GM19035 (cell line): ENCODE results near the gene NPAS3.

ENCODE experiments used
- ATAC-seq: cut with Tn5 transposase; IDR thresholded peaks from one replicate; pipeline ENCODE4 v1.9.1; 2021; ENCODE audit not compliant: unreplicated experiment

NPAS3 gene

DNA sequence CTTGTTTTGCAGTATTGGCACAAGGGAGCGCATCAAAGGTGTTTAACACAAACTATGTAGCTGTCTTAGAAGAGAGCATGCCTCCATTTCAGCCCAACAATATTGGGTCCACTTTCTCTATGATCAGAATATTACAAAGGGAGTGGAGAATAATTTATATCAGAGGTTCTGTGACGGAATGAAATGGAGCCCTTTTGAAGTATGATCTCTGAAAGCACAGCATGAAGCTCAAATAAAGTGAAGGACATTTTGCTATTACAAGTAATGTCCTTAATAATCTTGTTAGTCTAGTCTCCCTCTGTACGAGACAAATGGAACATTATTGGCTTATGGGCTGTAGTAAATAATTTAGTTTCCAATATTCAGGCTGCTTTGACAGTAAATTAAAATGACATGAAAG, 302.7 kb downstream of the NPAS3 start:
- ATAC-seq, result no peak

DNA sequence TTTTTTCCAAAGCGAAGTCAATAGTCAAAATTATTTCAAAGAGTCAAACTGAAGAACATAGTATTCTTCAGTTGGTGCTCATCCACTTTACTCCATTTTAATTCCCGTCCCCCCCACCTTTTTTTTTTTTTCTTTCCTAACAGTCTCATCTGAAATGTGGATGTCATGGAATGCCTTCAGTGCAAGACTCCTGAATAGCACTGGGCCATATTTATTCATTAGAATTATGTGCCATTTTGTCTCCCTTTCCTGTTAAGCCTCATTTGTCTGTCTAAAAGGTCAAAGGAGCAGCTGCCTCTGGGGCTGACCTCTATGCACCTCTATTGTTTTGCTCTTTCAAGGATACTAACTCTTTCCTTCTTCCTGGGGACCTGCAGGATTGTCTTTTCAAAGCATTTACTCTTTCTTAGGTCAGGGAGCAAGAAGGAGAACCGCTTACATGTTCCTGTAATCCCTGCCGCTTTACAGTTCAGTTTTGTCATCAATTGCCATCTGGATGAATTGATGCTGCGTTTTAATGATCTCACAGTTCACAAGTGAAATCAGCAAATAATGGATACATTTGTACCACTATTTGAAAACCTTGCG, 310.6 kb downstream of the NPAS3 start:
- no peak for ATAC-seq

- ATAC-seq, result no peak
Observed at GRCh38 chr14:33250963-33251362, 312.3 kb downstream of the NPAS3 start.

DNA sequence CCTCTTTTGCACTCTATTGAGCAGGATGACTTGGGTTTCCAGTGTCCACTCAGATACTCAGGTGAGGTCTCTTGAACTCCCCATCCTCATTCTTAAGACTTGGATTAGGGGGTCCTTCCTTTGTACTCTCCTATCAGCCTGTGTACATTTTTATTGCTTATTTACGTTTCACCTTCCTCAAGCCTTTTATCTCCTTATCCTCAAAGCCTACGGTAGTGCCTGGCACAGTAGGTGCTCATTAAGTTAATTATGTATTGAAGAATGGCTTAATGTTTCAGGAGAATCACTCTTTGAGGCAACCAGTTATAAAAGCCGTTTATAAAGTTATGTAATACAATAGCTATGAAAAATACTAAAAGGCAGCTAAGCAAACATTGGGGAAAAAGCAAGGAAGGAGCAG, 315.7 kb downstream of the NPAS3 start:
- ATAC-seq, result no peak

GRCh38 chr14:33254861-33255395, 316.2 kb downstream of the NPAS3 start:
- no peak for ATAC-seq

DNA sequence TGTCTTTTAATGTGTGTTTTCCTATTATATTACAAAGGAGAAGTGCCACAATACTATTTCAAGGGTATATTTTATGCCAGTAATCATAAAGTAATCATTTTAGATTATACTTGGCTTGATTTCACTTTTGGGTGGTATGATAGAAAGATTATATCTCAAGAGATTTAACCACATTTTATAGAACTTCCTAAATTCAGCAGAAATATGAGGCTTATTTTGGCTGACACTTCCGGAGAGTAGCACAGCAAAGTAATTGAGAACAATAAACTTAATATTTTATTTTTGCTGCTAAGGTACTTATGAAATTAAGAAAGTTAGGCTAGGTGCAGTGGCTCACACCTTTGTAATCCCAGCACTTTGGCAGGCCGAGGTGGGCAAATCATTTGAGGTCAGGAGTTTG, 319.1 kb downstream of the NPAS3 start:
- ATAC-seq, result no peak

- no peak for ATAC-seq
Observed at GRCh38 chr14:33259764-33260163, 321.1 kb downstream of the NPAS3 start.

DNA sequence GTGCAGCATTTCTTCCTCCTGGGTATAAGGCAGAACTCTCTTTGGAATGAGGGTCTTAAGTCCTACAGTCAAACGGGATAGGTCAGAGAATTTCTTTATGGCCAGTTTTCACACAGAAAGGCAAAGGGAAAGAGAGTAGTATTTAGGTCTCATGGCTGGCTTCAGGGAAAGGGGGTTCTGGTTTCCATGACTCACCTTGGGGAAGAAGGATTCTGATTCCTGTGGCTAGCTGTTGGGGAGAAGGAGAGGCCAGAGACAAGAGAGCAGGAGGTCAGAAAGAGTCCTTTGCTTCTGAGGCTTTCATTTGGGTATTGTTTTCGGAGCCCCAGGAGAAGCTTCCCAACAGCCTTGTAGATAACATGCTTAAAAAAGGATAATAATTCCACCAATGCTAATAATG, 332.5 kb downstream of the NPAS3 start:
- no peak for ATAC-seq

DNA sequence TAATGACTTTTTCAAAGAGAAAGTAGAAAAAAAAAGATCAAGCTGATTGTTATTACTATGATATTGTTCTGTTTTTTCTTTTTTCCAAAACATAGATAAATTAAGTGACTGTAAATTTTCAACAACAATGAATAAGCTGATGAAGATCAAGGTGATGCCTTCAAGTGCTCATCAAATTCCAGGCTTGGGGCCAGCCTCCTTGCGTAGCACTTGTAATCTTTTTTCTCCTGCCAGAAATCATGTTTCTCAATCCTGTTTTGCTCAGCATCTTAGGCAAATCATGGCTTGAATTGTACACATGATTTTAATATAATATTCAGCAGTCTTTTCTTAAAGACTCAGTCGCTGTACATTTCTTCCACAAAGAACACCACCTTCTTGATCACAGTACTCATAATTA, 333.2 kb downstream of the NPAS3 start:
- ATAC-seq, result no peak

DNA sequence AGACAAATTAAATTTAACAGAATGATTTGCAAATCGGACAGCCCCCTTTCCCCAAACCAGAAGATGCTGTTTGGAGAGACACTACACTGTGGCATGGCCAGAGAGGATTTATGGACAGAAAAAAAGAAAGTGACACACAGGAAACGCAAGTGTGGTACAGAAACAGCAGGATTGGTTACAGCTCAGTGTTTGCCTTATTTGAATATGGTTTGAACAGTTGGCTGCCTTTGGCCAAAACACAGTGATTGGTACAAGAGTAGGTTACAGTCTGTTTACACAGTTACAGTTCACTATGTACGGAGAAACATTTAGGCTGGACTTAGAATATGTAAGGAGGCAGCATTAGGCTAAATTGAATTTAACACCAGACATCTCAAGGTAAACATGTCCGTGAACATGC, 335.3 kb downstream of the NPAS3 start:
- ATAC-seq, result no peak

GRCh38 chr14:33275879-33276278, 337.2 kb downstream of the NPAS3 start:
- ATAC-seq, result no peak

GRCh38 chr14:33279865-33280264, 341.2 kb downstream of the NPAS3 start:
- ATAC-seq, result no peak

DNA sequence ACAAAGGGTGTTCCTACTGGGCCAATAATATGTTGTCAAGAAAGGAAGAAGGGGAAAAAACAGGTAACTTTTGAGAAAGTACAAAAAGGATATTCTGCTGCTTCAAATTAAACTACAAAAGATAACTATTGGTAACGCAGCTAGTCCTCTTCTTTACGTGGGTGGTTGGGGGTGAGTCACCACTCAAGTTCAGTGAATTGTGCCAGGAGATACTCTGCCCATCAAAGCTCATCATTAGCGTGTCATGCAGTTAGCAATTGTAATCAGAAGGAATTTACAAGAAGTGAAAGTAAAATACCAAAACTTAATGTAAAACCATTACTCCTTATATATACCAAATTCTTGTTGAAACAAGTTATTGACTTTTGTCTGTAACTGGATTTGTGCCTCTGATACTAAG, 342.0 kb downstream of the NPAS3 start:
- no peak for ATAC-seq

DNA sequence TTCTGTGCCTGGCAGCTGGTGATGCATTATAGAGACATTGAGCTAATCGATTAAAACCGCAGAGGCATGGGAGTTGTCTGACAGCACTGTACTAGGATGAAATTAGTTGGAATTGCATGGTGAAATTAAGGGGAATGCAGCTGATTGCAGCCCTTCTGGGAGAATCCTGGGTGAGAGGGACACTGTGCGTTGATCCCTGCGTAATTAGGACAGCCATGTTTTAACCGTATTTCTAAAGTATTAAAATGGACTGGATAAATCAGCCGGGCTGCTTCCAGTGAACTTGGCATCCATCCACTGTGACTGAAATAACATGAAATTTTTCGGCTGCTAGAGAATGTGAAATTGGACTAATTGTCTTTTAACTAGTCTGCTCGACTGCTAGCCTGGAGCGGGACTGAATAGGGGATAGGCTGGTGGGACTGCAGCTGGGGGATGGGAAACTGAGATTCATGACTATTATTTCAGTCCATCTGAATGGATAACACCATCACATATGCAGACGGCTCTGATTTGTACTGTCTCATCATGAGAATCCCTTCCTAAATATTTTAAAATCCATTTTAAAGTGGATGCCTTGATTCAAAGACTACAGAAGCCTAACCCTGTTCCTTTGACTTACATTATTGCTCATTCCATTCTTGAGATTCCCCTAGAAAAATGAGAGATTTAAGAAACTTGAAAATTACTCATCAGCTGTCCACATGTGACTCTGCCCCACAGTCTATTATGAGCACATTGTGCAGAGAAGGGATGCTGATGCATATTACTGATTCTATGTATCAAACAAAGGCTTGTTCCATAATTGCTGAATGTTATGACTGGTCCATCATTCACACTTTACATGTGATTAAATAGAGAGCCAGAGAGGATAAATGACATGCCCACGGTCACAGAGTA, 343.9 kb downstream of the NPAS3 start:
- no peak for ATAC-seq

DNA sequence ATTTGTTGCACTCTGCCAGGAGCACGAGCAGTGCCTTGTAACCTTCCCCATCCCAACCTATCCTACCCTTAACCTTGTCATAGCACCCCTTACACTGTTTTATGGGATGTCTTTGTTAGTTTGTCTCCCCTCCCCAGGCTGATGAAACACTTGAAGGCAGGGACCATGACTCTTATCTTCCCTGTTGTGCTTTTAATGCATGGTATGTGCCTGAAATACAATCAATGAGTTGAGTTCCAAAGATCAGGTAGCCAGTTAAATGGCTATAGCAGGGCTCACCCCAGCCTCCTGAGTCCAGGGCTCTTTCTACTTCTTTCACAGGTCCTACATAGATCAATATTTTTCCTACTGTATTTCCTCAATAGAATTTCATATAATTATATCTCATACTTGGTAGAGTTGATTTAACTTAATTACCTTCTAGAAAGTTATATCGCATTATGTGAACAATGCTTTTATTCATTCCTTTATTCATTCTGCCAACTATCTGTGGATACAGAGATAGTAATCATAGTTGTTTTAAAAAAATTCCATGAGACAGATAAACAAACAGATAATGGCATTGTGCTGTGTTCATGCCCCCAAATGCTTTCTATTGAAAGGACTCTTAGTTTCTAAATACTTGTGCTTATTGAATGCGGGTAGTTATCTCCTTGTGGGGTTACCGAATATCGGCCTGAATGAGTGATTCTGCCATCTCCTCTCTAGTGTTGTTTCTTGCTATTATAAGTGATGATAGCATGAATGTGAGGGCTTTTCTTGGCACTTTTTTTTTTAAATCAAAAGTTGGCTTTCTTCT, 347.4 kb downstream of the NPAS3 start:
- no peak for ATAC-seq

DNA sequence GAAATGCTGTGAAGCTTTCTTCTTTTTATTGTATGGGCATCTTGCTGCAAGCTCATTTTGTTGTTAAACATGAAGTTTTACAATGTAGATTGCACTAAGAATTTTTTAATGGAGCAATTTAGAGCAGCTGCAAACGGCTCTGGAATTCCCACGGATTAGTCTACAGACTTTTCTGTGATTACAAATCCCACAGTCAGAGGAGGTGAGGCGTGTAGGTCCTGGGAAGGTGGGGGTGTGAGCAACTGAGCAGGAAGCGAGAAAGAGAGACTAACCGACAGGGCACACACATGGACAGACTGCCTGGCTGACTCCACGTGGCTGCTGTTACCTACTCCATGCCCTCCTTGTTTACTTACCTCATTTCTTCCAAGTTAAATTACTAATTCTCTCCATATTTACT, 348.5 kb downstream of the NPAS3 start:
- no peak for ATAC-seq

GRCh38 chr14:33290641-33291040, 352.0 kb downstream of the NPAS3 start:
- ATAC-seq, result no peak

DNA sequence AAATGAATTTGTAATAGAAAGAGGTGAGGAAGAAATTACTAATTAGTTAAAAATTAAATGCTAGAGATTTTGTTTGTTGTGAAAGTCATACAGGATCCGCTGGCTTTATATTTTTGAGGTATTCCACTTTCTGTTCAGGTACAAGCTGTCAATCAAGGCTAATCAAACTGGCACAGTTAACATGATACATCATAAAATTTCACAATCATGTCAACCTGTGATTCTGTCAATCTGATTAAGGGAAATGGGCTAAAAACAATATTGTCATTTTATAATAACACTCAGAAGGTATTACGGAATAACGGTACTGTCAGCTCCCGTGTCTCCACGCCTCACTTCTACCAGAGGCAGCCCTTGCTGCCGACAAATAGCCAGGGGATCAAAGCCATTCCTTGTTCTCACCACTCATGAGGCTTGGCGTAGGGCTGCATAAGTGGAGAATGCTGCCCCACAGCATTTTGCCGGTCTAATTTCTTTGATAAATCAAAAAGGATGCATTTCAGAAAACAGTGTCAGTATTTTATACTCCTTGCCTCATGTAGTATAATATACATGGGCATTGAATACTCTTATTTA, 352.9 kb downstream of the NPAS3 start:
- no peak for ATAC-seq

DNA sequence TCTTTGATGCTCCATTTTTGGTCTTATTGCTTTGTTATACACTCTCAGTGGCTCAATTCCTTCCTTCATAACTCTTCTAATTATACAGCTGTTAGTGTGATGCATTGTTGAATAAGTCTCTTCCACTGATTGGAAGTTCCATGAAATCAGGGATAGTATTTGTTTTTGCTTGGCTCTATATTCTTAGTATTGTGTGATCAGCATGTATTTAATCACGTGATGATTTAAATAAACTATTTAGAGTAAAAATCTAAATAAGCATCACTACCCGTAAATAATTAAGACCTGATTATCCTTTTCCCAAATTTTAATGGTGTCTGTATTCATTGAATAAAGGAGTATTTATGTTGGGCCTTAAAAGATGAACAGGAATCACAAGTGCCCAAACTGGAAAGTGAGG, 355.7 kb downstream of the NPAS3 start:
- no peak for ATAC-seq

DNA sequence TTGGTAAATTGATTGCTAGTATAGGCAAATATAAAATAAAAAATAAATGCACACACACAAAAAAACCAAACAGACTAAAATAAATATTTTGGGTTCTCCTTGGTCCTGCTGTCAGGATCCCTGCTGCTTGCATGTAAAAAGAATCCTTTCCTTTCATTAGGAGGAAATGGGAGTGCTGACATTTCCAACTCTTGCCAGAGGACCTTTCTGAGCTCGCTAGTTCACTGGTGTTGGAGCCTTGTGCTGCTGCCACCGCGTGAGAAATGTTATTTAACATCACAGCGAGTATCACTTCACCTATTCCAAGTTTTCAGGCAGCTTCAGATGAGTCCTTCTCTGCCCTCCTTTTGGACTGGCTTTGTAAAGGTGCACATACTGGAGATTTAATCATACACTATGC, 358.9 kb downstream of the NPAS3 start:
- ATAC-seq, result no peak

GRCh38 chr14:33307691-33308251, 369.1 kb downstream of the NPAS3 start:
- no peak for ATAC-seq
